HepG2 (cell line): ENCODE data around the gene FUZ. TPM values are rescaled to one million over a fixed set of nuclear protein-coding genes. Genes with fewer than 3 reads are reported as not detected.
"Not testable (repeated sequence)": the region's sequence is repeated elsewhere in the genome, so short reads cannot be mapped to it uniquely, and the experiment has no call there.

Experiments
- ATAC-seq: fragments of 200-7000 bp; cut with Tn5 transposase; 3 replicates; pipeline ENCODE4 v1.9.1; 2020; ENCODE audit warnings: mild to moderate bottlenecking, moderate library complexity
- BruUV-seq: library from RNA; stranded (reverse); fragments of 400-500 nt; replicated peaks from 2 replicates; lab custom pipeline; 2021; lab: Mats Ljungman, UMichigan
- CTCF ChIA-PET: fragments of 300-600 bp; formaldehyde crosslinking; extraction: SDS; loops from one replicate; lab custom pipeline; 2021; ENCODE audit warnings: low total read pairs, inconsistent platforms, low intra/inter-chr PET ratio; lab: Yijun Ruan, JAX
- POLR2A ChIA-PET: fragments of 350-600 bp; sonication (Branson Sonifier 250); formaldehyde crosslinking; loops from one replicate; lab custom pipeline; 2020; ENCODE audit warnings: antibody characterized with exemption, inconsistent platforms; lab: Yijun Ruan, JAX
- DNase-seq: peaks from one replicate; pipeline ENCODE4 v3.0.0-alpha.2; 2015; ENCODE audit warnings: low spot score
- FAIRE-seq: peaks from 3 replicates; lab custom pipeline; 2011; peaks lifted over from hg19 to GRCh38; lab: Jason Lieb, UNC
- H2AFZ ChIP-seq: one replicate; pipeline ENCODE4 v1.6.1; 2011; ENCODE audit warnings: low read length, inconsistent platforms
- H3K27ac ChIP-seq: fragments of 300-600 bp; 3 replicates; pipeline ENCODE4 v1.8.0; 2011; ENCODE audit warnings: mixed run types, mild to moderate bottlenecking, mixed read lengths, low read length, inconsistent platforms; ENCODE audit not compliant: insufficient read depth; ENCODE audit errors: extremely low read length
- H3K27me3 ChIP-seq, 2 experiments: fragments of 200-600 bp in 1 of 2; 2 replicates in 1 of 2; 3 replicates in 1 of 2; pipeline versions ENCODE4 v1.6.0 to v1.8.0; 2011; ENCODE audit warnings: low read length in 2 of 2, mild to moderate bottlenecking in 2 of 2, moderate library complexity in 2 of 2, inconsistent platforms in 1 of 2; ENCODE audit not compliant: insufficient read depth in 2 of 2, control insufficient read depth in 1 of 2
- H3K36me3 ChIP-seq, 2 experiments: fragments of 200-600 bp in 1 of 2; replicated peaks in 1 of 2; 2 replicates in 1 of 2; 3 replicates in 1 of 2; pipeline versions ENCODE4 v1.5.1 to v1.8.0; 2011; ENCODE audit warnings: low read length in 2 of 2, inconsistent platforms in 1 of 2; ENCODE audit not compliant: insufficient read depth in 2 of 2, control insufficient read depth in 1 of 2
- H3K4me1 ChIP-seq: 2 replicates; pipeline ENCODE4 v1.5.1; 2012; ENCODE audit warnings: low read length, inconsistent platforms; ENCODE audit not compliant: insufficient read depth
- H3K4me2 ChIP-seq: 2 replicates; pipeline ENCODE4 v1.6.0; 2011; ENCODE audit warnings: low read depth, low read length, inconsistent platforms
- H3K4me3 ChIP-seq, 3 experiments: fragments of 200-600 bp in 1 of 3; sonication (generic), shearing (Covaris generic) in 1 of 3; replicated peaks in 1 of 3; 2 replicates each; pipeline ENCODE4 v1.5.1; 2011 to 2016; ENCODE audit warnings: low read length in 3 of 3, inconsistent platforms in 2 of 3, low read depth in 2 of 3, mild to moderate bottlenecking in 2 of 3, control low read depth in 1 of 3, mixed read lengths in 1 of 3; ENCODE audit not compliant: insufficient read depth in 1 of 3
- H3K79me2 ChIP-seq: one replicate; pipeline ENCODE4 v1.6.1; 2011; ENCODE audit warnings: low read length, inconsistent platforms; ENCODE audit not compliant: insufficient read depth
- H3K9ac ChIP-seq: 2 replicates; pipeline ENCODE4 v1.6.0; 2011; ENCODE audit warnings: mild to moderate bottlenecking, low read depth, low read length, inconsistent platforms; ENCODE audit not compliant: insufficient read depth
- H3K9me3 ChIP-seq: 2 replicates; pipeline ENCODE4 v1.5.1; 2012; ENCODE audit warnings: mild to moderate bottlenecking, low read length
- H4K20me1 ChIP-seq: 2 replicates; pipeline ENCODE4 v1.6.0; 2011; ENCODE audit warnings: inconsistent platforms, mild to moderate bottlenecking, low read length, moderate library complexity; ENCODE audit not compliant: insufficient read depth
- STAT5B ChIP-seq: sonication (generic); formaldehyde crosslinking; IDR thresholded peaks from 2 replicates; pipeline ENCODE4 v1.4.0; 2020; ENCODE audit warnings: missing genetic modification reagents
- ZNF672 ChIP-seq: sonication (generic); formaldehyde crosslinking; IDR thresholded peaks from 2 replicates; pipeline ENCODE4 v1.8.1; 2022; ENCODE audit warnings: missing genetic modification reagents
- WGBS: methylation state at CpG from one replicate; pipeline ENCODE4 v1.1.6; 2017; ENCODE audit warnings: low lambda C conversion rate; 5-methylcytosine and 5-hydroxymethylcytosine counted together
- in situ Hi-C: cut with HindIII; loops from 2 replicates; pipeline ENCODE4 v1.10.0; 2017; ENCODE audit warnings: low pct_unique_long_range_greater_than_20kb; ENCODE audit not compliant: extremely low pct_ligation_motif_present
- intact Hi-C: fragments of 100-400 bp; cut with micrococcal nuclease; formaldehyde crosslinking; loops from one replicate; pipeline ENCODE4 v1.10.0; 2022; ENCODE audit not compliant: unreplicated experiment
- polyA plus RNA-seq, 8 experiments: library from polyadenylated mRNA; depleted of rRNA in 3 of 8; stranded (reverse) in 7 of 8; unstranded in 1 of 8; fragments of >200 nt; fragmentation: Illumina TruSeq in 4 of 8; extraction: Trizol in 4 of 8; gene quantifications; 2 replicates each; pipeline versions ENCODE4 v1.2.1 to v1.2.3, GENCODE V29; 2011 to 2016; ENCODE audit warnings: low read depth in 4 of 8, missing spikeins in 1 of 8, mixed read lengths in 1 of 8; ENCODE audit not compliant: insufficient read depth in 1 of 8
- total RNA-seq, 5 experiments: library from RNA; depleted of rRNA; stranded (reverse); fragments of >200 nt; fragmentation: Illumina TruSeq; extraction: Trizol; gene quantifications; 2 replicates each; pipeline ENCODE4 v1.2.3, GENCODE V29; 2016; ENCODE audit warnings: low read depth in 1 of 5

FUZ gene
- total and polyA plus RNA-seq, 2 of the 13 experiments (the other 11 are each of a cell fraction or from before 2014, with no cell fraction given) = 0.08 TPM; not detected in 1

- DNase-seq (no peak), ATAC-seq (no peak), FAIRE-seq (no peak)
- H3K27me3 ChIP-seq = no peaks in the 10 kb centered on the region; a peak in 1 of 5 replicates
- TSS peak; percentile 61 for BruUV-seq
- H3K9ac ChIP-seq = no peak overlapping the region
- in situ Hi-C loops (no loop called here), intact Hi-C loops (no loop called here)
- TF ChIP-seq STAT5B (CRISPR knock-in tag) (no peak), ZNF672 (CRISPR knock-in tag) (no peak)
- no peak overlapping the region for H3K4me3 ChIP-seq
- H2AFZ ChIP-seq = no peak overlapping the region
- POLR2A ChIA-PET = no interaction called here
- 93% methylated on average over 10 of the region's 10 CpGs for WGBS
- H3K4me1 ChIP-seq = peaks cover 11% of the 10 kb centered on the region
- peaks cover 20% of the 10 kb centered on the region for H3K79me2 ChIP-seq
- H3K36me3 ChIP-seq = peaks cover 4 to 13% of the 10 kb centered on the region in 2 experiments; a peak in 4 of 5 replicates
- H4K20me1 ChIP-seq = no peaks in the 10 kb centered on the region
- CTCF ChIA-PET = no interaction called here
- no peak overlapping the region for H3K4me2 ChIP-seq
- no peaks in the 10 kb centered on the region for H3K9me3 ChIP-seq
- no peak overlapping the region for H3K27ac ChIP-seq
Observed at GRCh38 chr19:49820125-49820524, 7.0 kb upstream of the FUZ start.

GRCh38 chr19:49819452-49820115 lies 6.5 kb upstream of the FUZ start:
- WGBS = 90% methylated on average over 7 of the region's 7 CpGs
- POLR2A ChIA-PET = interaction anchor here (1.1 kb wide), 1 partner anchor 323 kb away, joined by 3 read pairs; the partner anchor contains the start of gene RPS11
- intact Hi-C loops = loop anchor here (10.0 kb wide), 1 partner anchor 55 kb away; the partner anchor contains the start of genes AP2A1 and TSKS
- peaks cover 20% of the 10 kb centered on the region for H3K79me2 ChIP-seq
- in situ Hi-C loops, FAIRE-seq, CTCF ChIA-PET, DNase-seq, BruUV-seq, H3K27ac ChIP-seq, H2AFZ ChIP-seq, H3K9me3 ChIP-seq, H3K27me3 ChIP-seq, H4K20me1 ChIP-seq, ATAC-seq: not testable (repeated sequence)
- H3K9ac ChIP-seq = peak overlapping the region; percentile 94
- H3K36me3 ChIP-seq = peaks cover 4 to 13% of the 10 kb centered on the region in 2 experiments; a peak in 4 of 5 replicates
- peak overlapping the region; percentile 88 to 98 (median 91); a peak in 5 of 6 replicates for H3K4me3 ChIP-seq
- H3K4me1 ChIP-seq = peaks cover 11% of the 10 kb centered on the region
- peak overlapping the region; percentile 78 for H3K4me2 ChIP-seq
